GM12878 (cell line): Measurements from ENCODE around the gene DCTN5.

Source experiments
- EZH2 ChIP-seq: IDR thresholded peaks from 2 replicates; pipeline ENCODE4 v1.6.1; 2012; ENCODE audit warnings: low read depth, mild to moderate bottlenecking, control low read depth, inconsistent platforms, low read length, borderline replicate concordance; ENCODE audit not compliant: control insufficient read depth
- RB1 ChIP-seq: fragments of 450-650 bp; formaldehyde crosslinking; IDR thresholded peaks from 2 replicates; pipeline ENCODE4 v1.6.1; 2017; ENCODE audit warnings: mild to moderate bottlenecking, borderline replicate concordance

- no peak for TF ChIP-seq RB1
- TF ChIP-seq EZH2: no peak
Measured at GRCh38 chr16:23726710-23727109, 85.4 kb downstream of the DCTN5 start.
